H1 (cell line): ENCODE data around the gene MYO16. TPM values are rescaled to one million over a fixed set of nuclear protein-coding genes. Genes with fewer than 3 reads are reported as not detected.

Experiments
- CTCF ChIA-PET: fragments of 300-600 bp; sonication (Branson Sonifier 250); formaldehyde crosslinking; loops from one replicate; lab custom pipeline; 2021; ENCODE audit not compliant: partially characterized antibody; lab: Charles Lee
- POLR2A ChIA-PET: fragments of 300-600 bp; sonication (Branson Sonifier 250); formaldehyde crosslinking; loops from one replicate; lab custom pipeline; 2021; ENCODE audit warnings: inconsistent platforms; ENCODE audit not compliant: partially characterized antibody; lab: Charles Lee
- DNase-seq, 2 experiments: peaks; one replicate each; pipeline versions ENCODE4 v3.0.0 to v3.0.0-alpha.2; 2010 to 2022; ENCODE audit warnings: low spot score in 2 of 2, low read depth in 1 of 2, mixed read lengths in 1 of 2
- FAIRE-seq: peaks from 2 replicates; lab custom pipeline; 2011; peaks lifted over from hg19 to GRCh38; lab: Jason Lieb, UNC
- H2AFZ ChIP-seq: 2 replicates; pipeline ENCODE4 v1.8.1; 2012; ENCODE audit warnings: low read length, inconsistent platforms
- H2AK5ac ChIP-seq: 2 replicates; pipeline ENCODE4 v1.6.1; 2013; ENCODE audit warnings: low read depth, low read length
- H2BK120ac ChIP-seq: replicated peaks from 2 replicates; pipeline ENCODE3; 2013; ENCODE audit warnings: low read depth, low read length, inconsistent platforms
- H2BK12ac ChIP-seq: 2 replicates; pipeline ENCODE4 v1.6.1; 2013; ENCODE audit warnings: low read depth, low read length
- H2BK15ac ChIP-seq: 2 replicates; pipeline ENCODE4 v1.6.1; 2013; ENCODE audit warnings: low read length
- H2BK20ac ChIP-seq: 2 replicates; pipeline ENCODE4 v1.6.1; 2013; ENCODE audit warnings: low read length
- H2BK5ac ChIP-seq: 2 replicates; pipeline ENCODE4 v1.6.1; 2013; ENCODE audit warnings: low read depth, low read length
- H3K14ac ChIP-seq: 2 replicates; pipeline ENCODE4 v1.6.1; 2013; ENCODE audit warnings: inconsistent platforms; ENCODE audit not compliant: insufficient read length
- H3K18ac ChIP-seq: 2 replicates; pipeline ENCODE4 v1.6.1; 2013; ENCODE audit warnings: low read length; ENCODE audit errors: extremely low read depth
- H3K23ac ChIP-seq: 2 replicates; pipeline ENCODE4 v1.6.1; 2013; ENCODE audit warnings: inconsistent platforms; ENCODE audit not compliant: insufficient read length
- H3K23me2 ChIP-seq: 2 replicates; pipeline ENCODE4 v1.6.1; 2013; ENCODE audit warnings: low read depth, low read length
- H3K27ac ChIP-seq: 2 replicates; pipeline ENCODE4 v1.6.1; 2011; ENCODE audit warnings: low read depth, low read length, inconsistent platforms
- H3K27me3 ChIP-seq, 4 experiments: replicated peaks in 1 of 4; 1 replicate in 1 of 4; 2 replicates in 3 of 4; pipeline versions ENCODE4 v1.6.1 to v1.8.1; 2011 to 2013; ENCODE audit warnings: low read length in 3 of 4, mild to moderate bottlenecking in 3 of 4, inconsistent platforms in 2 of 4, mixed read lengths in 2 of 4, moderate library complexity in 1 of 4; ENCODE audit not compliant: control insufficient read depth in 3 of 4, insufficient read depth in 3 of 4; ENCODE audit errors: extremely low read depth in 1 of 4
- H3K36me3 ChIP-seq, 4 experiments: 2 replicates each; pipeline versions ENCODE4 v1.6.1 to v1.8.1; 2011 to 2013; ENCODE audit warnings: mild to moderate bottlenecking in 4 of 4, low read length in 3 of 4, moderate library complexity in 2 of 4, control low read depth in 1 of 4, inconsistent platforms in 1 of 4; ENCODE audit not compliant: insufficient read depth in 4 of 4, control insufficient read depth in 2 of 4
- H3K4ac ChIP-seq: replicated peaks from 2 replicates; pipeline ENCODE3; 2013; ENCODE audit warnings: low read length, low read depth, mixed read lengths, inconsistent platforms; ENCODE audit not compliant: insufficient read length
- H3K4me1 ChIP-seq, 4 experiments: replicated peaks in 1 of 4; 1 replicate in 1 of 4; 2 replicates in 3 of 4; pipeline versions ENCODE4 v1.6.1 to v1.8.1; 2011 to 2013; ENCODE audit warnings: low read length in 3 of 4, inconsistent platforms in 2 of 4, mixed read lengths in 1 of 4; ENCODE audit not compliant: insufficient read depth in 4 of 4, control insufficient read depth in 3 of 4
- H3K4me2 ChIP-seq, 2 experiments: 2 replicates each; pipeline versions ENCODE4 v1.6.1 to v1.8.1; 2011 to 2013; ENCODE audit warnings: low read depth in 2 of 2, low read length in 2 of 2, control low read depth in 1 of 2, inconsistent platforms in 1 of 2, mild to moderate bottlenecking in 1 of 2; ENCODE audit not compliant: insufficient read depth in 1 of 2
- H3K4me3 ChIP-seq, 4 experiments: fragments of 200-600, 300-600 bp in 1 of 4; sonication (generic), shearing (Covaris generic), sonication (Bioruptor Twin) in 1 of 4; 2 replicates each; pipeline versions ENCODE4 v1.5.1 to v1.8.1; 2011 to 2016; ENCODE audit warnings: low read length in 4 of 4, low read depth in 3 of 4, control low read depth in 2 of 4, inconsistent platforms in 2 of 4, mild to moderate bottlenecking in 2 of 4, mixed read lengths in 1 of 4, moderate library complexity in 1 of 4; ENCODE audit not compliant: insufficient read depth in 2 of 4; ENCODE audit errors: extremely low read depth in 1 of 4
- H3K56ac ChIP-seq: replicated peaks from 2 replicates; pipeline ENCODE3; 2013; ENCODE audit warnings: low read depth, mild to moderate bottlenecking, mixed read lengths, low read length, inconsistent platforms; ENCODE audit not compliant: insufficient read length
- H3K79me1 ChIP-seq: 2 replicates; pipeline ENCODE4 v1.6.1; 2013; ENCODE audit warnings: low read depth, low read length, control low read depth
- H3K79me2 ChIP-seq, 2 experiments: 2 replicates each; pipeline versions ENCODE4 v1.6.1 to v1.8.1; 2012 to 2013; ENCODE audit warnings: low read length in 2 of 2, mild to moderate bottlenecking in 2 of 2, inconsistent platforms in 1 of 2; ENCODE audit not compliant: insufficient read depth in 2 of 2, control insufficient read depth in 1 of 2
- H3K9ac ChIP-seq, 4 experiments: replicated peaks in 1 of 4; 1 replicate in 1 of 4; 2 replicates in 3 of 4; pipeline versions ENCODE4 v1.6.1 to v1.8.1; 2011 to 2013; ENCODE audit warnings: low read depth in 3 of 4, low read length in 3 of 4, control low read depth in 2 of 4, mild to moderate bottlenecking in 2 of 4, moderate library complexity in 2 of 4, inconsistent platforms in 1 of 4; ENCODE audit errors: extremely low read depth in 1 of 4
- H3K9me3 ChIP-seq, 2 experiments: 2 replicates each; pipeline versions ENCODE4 v1.6.1 to v1.8.1; 2012 to 2013; ENCODE audit warnings: mild to moderate bottlenecking in 2 of 2, moderate library complexity in 2 of 2, control low read depth in 1 of 2, inconsistent platforms in 1 of 2, low read depth in 1 of 2, low read length in 1 of 2, mixed read lengths in 1 of 2; ENCODE audit not compliant: insufficient read depth in 2 of 2
- H4K20me1 ChIP-seq, 2 experiments: replicated peaks in 1 of 2; 2 replicates each; pipeline versions ENCODE3 to v1.8.1; 2011 to 2013; ENCODE audit warnings: inconsistent platforms in 2 of 2, low read length in 2 of 2, mild to moderate bottlenecking in 1 of 2; ENCODE audit not compliant: insufficient read depth in 2 of 2, control insufficient read depth in 1 of 2
- H4K5ac ChIP-seq: 2 replicates; pipeline ENCODE4 v1.6.1; 2013; ENCODE audit warnings: low read length, low read depth, mixed read lengths, inconsistent platforms; ENCODE audit not compliant: insufficient read length
- H4K8ac ChIP-seq: 2 replicates; pipeline ENCODE4 v1.8.0; 2013; ENCODE audit warnings: mild to moderate bottlenecking, moderate library complexity, low read length, inconsistent platforms; ENCODE audit not compliant: insufficient read depth; ENCODE audit errors: extremely low read depth
- H4K91ac ChIP-seq: replicated peaks from 2 replicates; pipeline ENCODE3; 2013; ENCODE audit warnings: low read length, mixed read lengths, inconsistent platforms; ENCODE audit not compliant: insufficient read length
- BACH1 ChIP-seq: IDR thresholded peaks from 2 replicates; pipeline ENCODE4 v1.6.1; 2012; ENCODE audit warnings: low read length, improper control_type of control experiment
- CHD1 ChIP-seq: IDR thresholded peaks from 2 replicates; pipeline ENCODE4 v1.6.1; 2012; ENCODE audit warnings: low read depth, low read length, improper control_type of control experiment
- EGR1 ChIP-seq: IDR thresholded peaks from 2 replicates; pipeline ENCODE4 v1.6.1; 2011; ENCODE audit warnings: low read depth, low read length, borderline replicate concordance
- EP300 ChIP-seq, 2 experiments: IDR thresholded peaks; 1 replicate in 1 of 2; 2 replicates in 1 of 2; pipeline ENCODE4 v1.6.1; 2011 to 2012; ENCODE audit warnings: low read depth in 2 of 2, low read length in 2 of 2, mild to moderate bottlenecking in 2 of 2, borderline replicate concordance in 1 of 2, inconsistent platforms in 1 of 2, moderate library complexity in 1 of 2
- FOSL1 ChIP-seq: IDR thresholded peaks from 2 replicates; pipeline ENCODE4 v1.6.1; 2011; ENCODE audit warnings: mild to moderate bottlenecking, low read depth, low read length, moderate library complexity; ENCODE audit not compliant: insufficient read depth
- HDAC2 ChIP-seq, 2 experiments: fragments of 300-600 bp in 1 of 2; sonication (generic) in 1 of 2; IDR thresholded peaks; 2 replicates each; pipeline ENCODE4 v1.6.1; 2011 to 2012; ENCODE audit warnings: low read depth in 2 of 2, low read length in 2 of 2, mild to moderate bottlenecking in 2 of 2, moderate library complexity in 2 of 2, borderline replicate concordance in 1 of 2, inconsistent platforms in 1 of 2
- POU5F1 ChIP-seq: IDR thresholded peaks from 2 replicates; pipeline ENCODE4 v1.6.1; 2011; ENCODE audit warnings: low read depth, mild to moderate bottlenecking, low read length, moderate library complexity
- RAD21 ChIP-seq, 2 experiments: IDR thresholded peaks in 1 of 2; conservative IDR thresholded peaks in 1 of 2; 2 replicates each; pipeline ENCODE4 v1.6.1; 2011; ENCODE audit warnings: low read depth in 2 of 2, low read length in 2 of 2, improper control_type of control experiment in 1 of 2, inconsistent platforms in 1 of 2, mild to moderate bottlenecking in 1 of 2, moderate library complexity in 1 of 2
- RBBP5 ChIP-seq: IDR thresholded peaks from 2 replicates; pipeline ENCODE4 v1.7.1; 2012; ENCODE audit warnings: low read depth, mild to moderate bottlenecking, inconsistent platforms, low read length, moderate library complexity, borderline replicate concordance
- SIRT6 ChIP-seq: IDR thresholded peaks from one replicate; pipeline ENCODE4 v1.7.1; 2012; ENCODE audit warnings: low read length, inconsistent platforms
- SUZ12 ChIP-seq: fragments of 200-600 bp; sonication (generic); IDR thresholded peaks from 2 replicates; pipeline ENCODE4 v1.6.1; 2012; ENCODE audit warnings: mild to moderate bottlenecking, inconsistent platforms, low read length, moderate library complexity, mixed read lengths
- TCF12 ChIP-seq: IDR thresholded peaks from 2 replicates; pipeline ENCODE4 v1.6.1; 2011; ENCODE audit warnings: low read depth, mild to moderate bottlenecking, low read length
- TEAD4 ChIP-seq: IDR thresholded peaks from 2 replicates; pipeline ENCODE4 v1.6.1; 2012; ENCODE audit warnings: low read depth, low read length, inconsistent platforms, mixed read lengths
- ZNF274 ChIP-seq: IDR thresholded peaks from 2 replicates; pipeline ENCODE4 v1.7.0; 2012; ENCODE audit warnings: low read length, borderline replicate concordance; ENCODE audit errors: extremely low read depth
- WGBS, 2 experiments: shearing (Covaris generic) in 1 of 2; methylation state at CpG; one replicate each; pipeline versions ENCODE4 v1.1.6 to v1.1.7; 2013 to 2015; ENCODE audit warnings: low lambda C conversion rate in 2 of 2, mixed read lengths in 2 of 2, inconsistent platforms in 1 of 2, low coverage in 1 of 2, missing lambda C conversion rate in 1 of 2; ENCODE audit not compliant: insufficient replicate concordance in 2 of 2, insufficient coverage in 1 of 2, insufficient read length in 1 of 2; ENCODE audit errors: extremely low coverage in 1 of 2, missing lambda C conversion rate in 1 of 2; 5-methylcytosine and 5-hydroxymethylcytosine counted together
- polyA plus RNA-seq, 7 experiments: library from polyadenylated mRNA; depleted of rRNA in 3 of 7; stranded (reverse) in 5 of 7; unstranded in 2 of 7; fragments of >200 nt in 5 of 7; fragments of 200-250 nt in 2 of 7; gene quantifications; 1 replicate in 5 of 7; 2 replicates in 1 of 7; 4 replicates in 1 of 7; pipeline versions ENCODE4 v1.2.1 to v1.2.3, GENCODE V29; 2011 to 2013; ENCODE audit warnings: missing spikeins in 2 of 7, mixed read lengths in 2 of 7
- total RNA-seq: library from RNA; stranded (reverse); fragmentation: NEBNext Ultra II Directional; extraction: Animal tissue kit (Norgen Biotek cat#: 25700); gene quantifications from 2 replicates; pipeline ENCODE4 v1.2.1, GENCODE V29; 2021

MYO16 gene
- total and polyA plus RNA-seq, 2 of the 8 experiments (the other 6 are each of a cell fraction or from before 2014, with no cell fraction given): 0.02 to 0.22 TPM

DNA sequence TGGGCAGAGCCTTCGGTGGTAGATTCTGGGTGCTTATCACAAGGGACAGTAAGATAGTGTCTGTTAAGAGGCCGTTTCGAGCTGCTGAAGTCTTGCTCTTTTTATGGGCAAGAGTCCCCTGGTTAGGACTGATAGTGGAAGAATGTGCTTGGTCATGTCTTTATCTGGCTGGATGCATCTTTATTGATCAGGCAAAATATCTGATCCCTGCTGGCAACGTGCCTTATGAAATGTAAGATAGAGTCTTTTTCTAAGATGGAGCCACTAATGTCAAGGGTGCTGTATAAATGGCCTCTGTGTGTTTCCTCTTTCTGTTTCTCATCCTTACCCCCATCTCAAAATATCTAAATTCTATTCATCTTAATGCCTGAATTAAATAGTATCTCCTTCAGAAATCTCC is 53.3 kb downstream of the MYO16 start:
- Histone ChIP-seq H3K14ac (no peak overlapping the region), H3K18ac (no peak overlapping the region), H3K4ac (no peak overlapping the region), H2BK120ac (no peak overlapping the region), H3K9me3 (no peaks in the 10 kb centered on the region), H4K91ac (no peak overlapping the region), H3K27ac (no peak overlapping the region), H3K79me2 (no peaks in the 10 kb centered on the region), H2BK15ac (no peak overlapping the region), H3K56ac (no peak overlapping the region), H2AFZ (no peak overlapping the region), H3K27me3 (no peaks in the 10 kb centered on the region), H3K9ac (no peak overlapping the region), H3K4me2 (no peak overlapping the region), H4K20me1 (no peaks in the 10 kb centered on the region), H3K4me3 (no peak overlapping the region), H3K23me2 (no peaks in the 10 kb centered on the region), H2BK5ac (no peak overlapping the region), H3K79me1 (no peaks in the 10 kb centered on the region), H2AK5ac (no peak overlapping the region), H4K8ac (no peak overlapping the region), H3K36me3 (no peaks in the 10 kb centered on the region), H3K23ac (no peak overlapping the region), H2BK12ac (no peak overlapping the region), H2BK20ac (no peak overlapping the region), H4K5ac (no peak overlapping the region), H3K4me1 (no peaks in the 10 kb centered on the region)
- FAIRE-seq: no peak
- 91% methylated on average over 4 of the region's 4 CpGs; no CpG with 5 or more reads in 1 of the 2 experiments for WGBS, 2 experiments
- POLR2A ChIA-PET: no interaction called here
- CTCF ChIA-PET: no interaction called here
- no peak for DNase-seq
- no peak for TF ChIP-seq RAD21 (IDR thresholded peaks at IDR 0.05 in 1 of 2, conservative IDR thresholded peaks at IDR 0.05 in 1 of 2; ENCODE audit: low read depth in 2 of 2, low read length in 2 of 2)
- no peak for TF ChIP-seq TCF12
- TF ChIP-seq CHD1: no peak
- TF ChIP-seq EGR1: no peak
- no peak for TF ChIP-seq TEAD4
- no peak for TF ChIP-seq POU5F1
- TF ChIP-seq FOSL1: no peak
- TF ChIP-seq SUZ12: no peak
- TF ChIP-seq BACH1: no peak
- TF ChIP-seq EP300 (IDR thresholded peaks at IDR 0.05; ENCODE audit: borderline replicate concordance in 1 of 2, low read depth in 2 of 2, low read length in 2 of 2): no peak
- no peak for TF ChIP-seq ZNF274
- no peak for TF ChIP-seq HDAC2 (IDR thresholded peaks at IDR 0.05; ENCODE audit: borderline replicate concordance in 1 of 2, low read depth in 2 of 2, low read length in 2 of 2)
- TF ChIP-seq SIRT6: no peak
- TF ChIP-seq RBBP5: no peak
